BLaER1 treated with 17β-estradiol and CSF1 and Interleukin-3, amounts not matched to agents 10 nM and 100 nM (cell line): ENCODE results near the gene SLC37A1.
"Not testable (repeated sequence)": the region's sequence is repeated elsewhere in the genome, so short reads cannot be mapped to it uniquely, and the experiment has no call there.

Experiments used
- H3K27ac ChIP-seq, 11 experiments: shearing (Covaris generic); formaldehyde crosslinking; 2 replicates each; pipeline ENCODE4 v1.8.1; 2022
- H3K27me3 ChIP-seq, 11 experiments: shearing (Covaris generic); formaldehyde crosslinking; 2 replicates each; pipeline ENCODE4 v1.8.1; 2022
- H3K36me3 ChIP-seq, 11 experiments: shearing (Covaris generic); formaldehyde crosslinking; 2 replicates each; pipeline ENCODE4 v1.8.1; 2022
- H3K4me1 ChIP-seq, 10 experiments: shearing (Covaris generic); formaldehyde crosslinking; 2 replicates each; pipeline ENCODE4 v1.8.1; 2022
- H3K4me2 ChIP-seq, 11 experiments: shearing (Covaris generic); formaldehyde crosslinking; 2 replicates each; pipeline ENCODE4 v1.8.1; 2022
- H3K4me3 ChIP-seq, 10 experiments: shearing (Covaris generic); formaldehyde crosslinking; 2 replicates each; pipeline ENCODE4 v1.8.1; 2022
- H3K9ac ChIP-seq, 11 experiments: shearing (Covaris generic); formaldehyde crosslinking; 2 replicates each; pipeline ENCODE4 v1.8.1; 2022
- H3K9me3 ChIP-seq, 11 experiments: shearing (Covaris generic); formaldehyde crosslinking; replicated peaks in 1 of 11; 2 replicates each; pipeline ENCODE4 v1.8.1; 2022
- H4K20me1 ChIP-seq, 11 experiments: shearing (Covaris generic); formaldehyde crosslinking; 2 replicates each; pipeline ENCODE4 v1.8.1; 2022
- Cebpa-rat ChIP-seq, 11 experiments: shearing (Covaris generic); IDR thresholded peaks; 2 replicates each; pipeline ENCODE4 v1.8.1; 2022

The SLC37A1 gene

GRCh38 chr21:42609811-42610210, 96.2 kb downstream of the SLC37A1 start:
- Histone ChIP-seq H3K4me2 (no peak overlapping the region), H3K27ac (no peak overlapping the region), H3K36me3 (no peaks in the 10 kb centered on the region), H3K4me3 (no peak overlapping the region; a peak in 1 of 20 replicates), H3K4me1 (peaks cover under 1 to 11% (median 7%) of the 10 kb centered on the region in 10 experiments; a peak in 18 of 20 replicates), H3K27me3 (peaks cover 21 to 61% (median 52%) of the 10 kb centered on the region in 11 experiments), H3K9me3 (peaks cover 56 to 85% (median 80%) of the 10 kb centered on the region in 11 experiments), H4K20me1 (peaks cover 0 to 5% (median 0%) of the 10 kb centered on the region in 11 experiments; a peak in 2 of 22 replicates), H3K9ac (no peak overlapping the region)
- TF ChIP-seq Cebpa-rat (IDR thresholded peaks at IDR 0.05): no peak

- Histone ChIP-seq H4K20me1 (peaks cover 0 to 5% (median 0%) of the 10 kb centered on the region in 11 experiments; a peak in 6 of 22 replicates), H3K9me3 (peaks cover 37 to 65% (median 60%) of the 10 kb centered on the region in 11 experiments), H3K9ac (no peak overlapping the region), H3K36me3 (no peaks in the 10 kb centered on the region), H3K4me2 (no peak overlapping the region), H3K4me1 (peaks cover 5 to 17% (median 12%) of the 10 kb centered on the region in 10 experiments), H3K27me3 (peaks cover 37 to 78% (median 66%) of the 10 kb centered on the region in 11 experiments), H3K27ac (no peak overlapping the region), H3K4me3 (no peak overlapping the region; a peak in 1 of 20 replicates)
- TF ChIP-seq Cebpa-rat (IDR thresholded peaks at IDR 0.05): no peak
Observed at GRCh38 chr21:42611852-42612251, 98.2 kb downstream of the SLC37A1 start.

- Histone ChIP-seq H3K4me2 (no peak overlapping the region), H3K4me3 (no peak overlapping the region), H3K4me1 (peaks cover 5 to 17% (median 12%) of the 10 kb centered on the region in 10 experiments), H3K36me3 (no peaks in the 10 kb centered on the region), H3K27me3 (peaks cover 42 to 79% (median 68%) of the 10 kb centered on the region in 11 experiments), H3K9me3 (peaks cover 37 to 60% (median 55%) of the 10 kb centered on the region in 11 experiments), H3K27ac (no peak overlapping the region), H4K20me1 (peaks cover 0 to 9% (median 3%) of the 10 kb centered on the region in 11 experiments; a peak in 10 of 22 replicates), H3K9ac (no peak overlapping the region)
- TF ChIP-seq Cebpa-rat (IDR thresholded peaks at IDR 0.05): no peak
Observed at GRCh38 chr21:42612390-42612789, 98.7 kb downstream of the SLC37A1 start.

GRCh38 chr21:42613756-42614155, 100.1 kb downstream of the SLC37A1 start:
- H3K4me3 ChIP-seq: no peak overlapping the region
- no peaks in the 10 kb centered on the region for H3K36me3 ChIP-seq
- peaks cover 54 to 79% (median 69%) of the 10 kb centered on the region in 11 experiments for H3K27me3 ChIP-seq

GRCh38 chr21:42614396-42614795, 100.7 kb downstream of the SLC37A1 start:
- peak overlapping the region in 10 of 11 experiments; percentile 45 to 81 (median 72); a peak in 18 of 22 replicates for H3K4me2 ChIP-seq
- H3K9ac ChIP-seq: no peak overlapping the region
- peaks cover 0 to 9% (median 4%) of the 10 kb centered on the region in 11 experiments; a peak in 10 of 22 replicates for H4K20me1 ChIP-seq
- H3K4me3 ChIP-seq: no peak overlapping the region
- H3K27me3 ChIP-seq: peaks cover 55 to 82% (median 71%) of the 10 kb centered on the region in 11 experiments
- H3K36me3 ChIP-seq: no peaks in the 10 kb centered on the region
- no peak for TF ChIP-seq Cebpa-rat (IDR thresholded peaks at IDR 0.05)
- no peak overlapping the region for H3K27ac ChIP-seq
- H3K9me3 ChIP-seq: peaks cover 34 to 44% (median 40%) of the 10 kb centered on the region in 11 experiments
- H3K4me1 ChIP-seq: peaks cover 5 to 17% (median 12%) of the 10 kb centered on the region in 10 experiments

More at GRCh38 chr21:42613756-42614155, 100.1 kb downstream of the SLC37A1 start:
- Histone ChIP-seq H3K27ac (no peak overlapping the region), H3K4me2 (no peak overlapping the region), H3K9ac (no peak overlapping the region), H3K4me1 (peaks cover 5 to 17% (median 12%) of the 10 kb centered on the region in 10 experiments), H4K20me1 (peaks cover 0 to 9% (median 4%) of the 10 kb centered on the region in 11 experiments; a peak in 10 of 22 replicates), H3K9me3 (peaks cover 37 to 50% (median 45%) of the 10 kb centered on the region in 11 experiments)
- no peak for TF ChIP-seq Cebpa-rat (IDR thresholded peaks at IDR 0.05)

GRCh38 chr21:42614811-42615351, 101.2 kb downstream of the SLC37A1 start:
- Histone ChIP-seq H3K36me3 (no peaks in the 10 kb centered on the region), H3K27ac (no peak overlapping the region), H3K4me3 (no peak overlapping the region), H3K27me3 (peaks cover 55 to 81% (median 74%) of the 10 kb centered on the region in 11 experiments), H3K9ac (no peak overlapping the region), H4K20me1 (peaks cover 0 to 9% (median 4%) of the 10 kb centered on the region in 11 experiments; a peak in 10 of 22 replicates), H3K4me2 (peak overlapping the region; percentile 44 to 81 (median 72); a peak in 20 of 22 replicates), H3K9me3 (peaks cover 29 to 39% (median 35%) of the 10 kb centered on the region in 11 experiments), H3K4me1 (peaks cover 5 to 17% (median 12%) of the 10 kb centered on the region in 10 experiments)
- TF ChIP-seq Cebpa-rat (IDR thresholded peaks at IDR 0.05): peak in 9 of 11 experiments; percentile 58 to 94 (median 80); a peak in 16 of 22 replicates

- H3K27ac ChIP-seq, H4K20me1 ChIP-seq, H3K4me3 ChIP-seq, H3K36me3 ChIP-seq, H3K9ac ChIP-seq: not testable (repeated sequence)
- peaks cover 24 to 34% (median 31%) of the 10 kb centered on the region in 11 experiments for H3K9me3 ChIP-seq
- peaks cover 55 to 80% (median 74%) of the 10 kb centered on the region in 11 experiments for H3K27me3 ChIP-seq
- H3K4me1 ChIP-seq: peaks cover 5 to 17% (median 12%) of the 10 kb centered on the region in 10 experiments
- peak overlapping the region; percentile 44 to 81 (median 72); a peak in 20 of 22 replicates for H3K4me2 ChIP-seq
Observed at GRCh38 chr21:42615377-42615776, 101.7 kb downstream of the SLC37A1 start.

- peaks cover 55 to 80% (median 74%) of the 10 kb centered on the region in 11 experiments for H3K27me3 ChIP-seq
- H3K27ac ChIP-seq: no peak overlapping the region
- no peaks in the 10 kb centered on the region for H3K36me3 ChIP-seq
- H4K20me1 ChIP-seq: peaks cover 0 to 9% (median 4%) of the 10 kb centered on the region in 11 experiments; a peak in 10 of 22 replicates
- peaks cover 5 to 17% (median 12%) of the 10 kb centered on the region in 10 experiments for H3K4me1 ChIP-seq
- peaks cover 21 to 28% (median 26%) of the 10 kb centered on the region in 11 experiments for H3K9me3 ChIP-seq
- no peak for TF ChIP-seq Cebpa-rat (IDR thresholded peaks at IDR 0.05)
- no peak overlapping the region for H3K9ac ChIP-seq
- no peak overlapping the region for H3K4me2 ChIP-seq
- H3K4me3 ChIP-seq: no peak overlapping the region
Observed at GRCh38 chr21:42615924-42616323, 102.3 kb downstream of the SLC37A1 start.

- peaks cover 55 to 80% (median 74%) of the 10 kb centered on the region in 11 experiments for H3K27me3 ChIP-seq
- peaks cover 19 to 23% (median 21%) of the 10 kb centered on the region in 11 experiments for H3K9me3 ChIP-seq
- no peak overlapping the region for H3K4me3 ChIP-seq
- peaks cover 5 to 18% (median 12%) of the 10 kb centered on the region in 10 experiments for H3K4me1 ChIP-seq
- no peaks in the 10 kb centered on the region for H3K36me3 ChIP-seq
- peak overlapping the region in 2 of 11 experiments; percentile 7 to 15; a peak in 2 of 22 replicates for H3K4me2 ChIP-seq
- no peak overlapping the region for H3K27ac ChIP-seq
- no peak for TF ChIP-seq Cebpa-rat (IDR thresholded peaks at IDR 0.05)
- H4K20me1 ChIP-seq: peaks cover 0 to 9% (median 4%) of the 10 kb centered on the region in 11 experiments; a peak in 10 of 22 replicates
- no peak overlapping the region for H3K9ac ChIP-seq
Observed at GRCh38 chr21:42616446-42616845, 102.8 kb downstream of the SLC37A1 start.
